HG02970 (cell line): ENCODE results near the gene PTPRO.
"Not testable (repeated sequence)": the region's sequence is repeated elsewhere in the genome, so short reads cannot be mapped to it uniquely, and the experiment has no call there.

Source experiments
- ATAC-seq: cut with Tn5 transposase; IDR thresholded peaks from one replicate; pipeline ENCODE4 v1.9.1; 2021; ENCODE audit warnings: mild to moderate bottlenecking, moderate library complexity, moderate number of reproducible peaks; ENCODE audit not compliant: unreplicated experiment, low FRiP score

PTPRO gene

DNA sequence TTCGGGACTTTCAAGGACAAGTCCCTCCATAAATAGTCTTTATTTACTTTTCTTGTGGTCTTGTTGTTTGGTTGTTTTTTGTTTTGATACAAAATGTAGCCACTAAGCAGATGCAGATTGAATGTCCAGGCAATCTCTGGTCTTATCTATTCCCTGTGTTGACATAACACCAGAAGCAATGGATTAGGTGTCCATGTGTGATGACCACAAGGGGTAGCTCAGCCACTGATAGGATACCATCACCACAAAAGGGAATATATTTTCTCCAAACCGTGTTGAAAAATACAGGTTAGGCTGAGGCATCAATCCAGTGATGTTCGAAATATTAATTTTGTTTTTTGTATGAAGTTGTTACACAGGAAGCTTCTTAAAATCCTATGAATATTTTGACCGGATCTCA lies 270.6 kb downstream of the PTPRO start:
- no peak for ATAC-seq

DNA sequence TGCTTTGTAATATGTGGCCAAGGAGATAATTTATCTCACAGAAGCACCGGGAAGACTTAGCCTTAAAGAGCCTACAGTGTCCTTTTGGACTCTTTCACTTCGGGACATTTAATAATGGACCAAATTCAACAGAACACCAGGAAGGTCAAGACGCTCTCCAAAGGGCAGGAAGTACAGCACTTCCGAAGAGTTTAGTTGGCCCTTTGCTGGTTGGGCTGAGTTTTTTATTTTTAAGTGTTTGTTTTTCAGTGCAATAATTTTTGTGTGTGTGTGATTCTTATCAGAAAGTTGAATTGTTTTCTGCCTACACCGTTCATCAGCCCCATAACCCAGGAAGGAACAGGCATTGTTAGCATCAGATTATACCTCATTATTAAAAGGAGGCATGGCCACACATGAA lies 273.9 kb downstream of the PTPRO start:
- ATAC-seq = no peak

DNA sequence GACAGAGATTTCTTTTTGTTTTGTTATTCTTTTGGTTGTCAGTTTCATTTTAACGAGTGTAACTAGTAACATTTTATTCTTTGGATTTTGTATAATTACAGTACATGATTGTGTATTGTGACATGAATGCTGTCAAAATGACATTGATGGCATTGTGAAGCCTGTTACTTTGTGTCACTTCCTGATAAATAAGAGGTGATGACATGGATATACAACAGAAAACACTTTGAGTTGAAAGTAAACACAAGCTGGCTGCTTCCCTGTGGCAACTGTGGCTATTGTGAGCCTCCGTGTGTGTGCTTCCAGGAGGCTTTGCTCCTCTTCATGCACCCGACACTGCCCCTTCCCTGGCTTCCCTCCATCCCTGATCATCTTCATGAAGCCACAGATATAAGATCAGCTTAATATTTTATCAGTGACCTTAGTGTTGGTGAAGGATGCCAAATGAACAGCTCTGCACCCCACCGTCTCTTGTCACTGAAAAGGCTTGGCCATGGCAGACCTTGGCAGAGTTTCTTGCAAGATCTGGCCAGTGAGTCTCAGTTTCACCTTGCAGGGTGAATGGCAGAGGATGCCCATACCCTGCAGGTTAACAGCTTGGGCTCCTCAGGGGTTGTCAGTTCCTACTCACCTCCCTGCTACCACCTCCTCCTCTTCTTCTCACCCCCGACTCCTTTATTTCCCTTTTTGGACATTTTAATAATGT lies 275.0 kb downstream of the PTPRO start:
- ATAC-seq = no peak

DNA sequence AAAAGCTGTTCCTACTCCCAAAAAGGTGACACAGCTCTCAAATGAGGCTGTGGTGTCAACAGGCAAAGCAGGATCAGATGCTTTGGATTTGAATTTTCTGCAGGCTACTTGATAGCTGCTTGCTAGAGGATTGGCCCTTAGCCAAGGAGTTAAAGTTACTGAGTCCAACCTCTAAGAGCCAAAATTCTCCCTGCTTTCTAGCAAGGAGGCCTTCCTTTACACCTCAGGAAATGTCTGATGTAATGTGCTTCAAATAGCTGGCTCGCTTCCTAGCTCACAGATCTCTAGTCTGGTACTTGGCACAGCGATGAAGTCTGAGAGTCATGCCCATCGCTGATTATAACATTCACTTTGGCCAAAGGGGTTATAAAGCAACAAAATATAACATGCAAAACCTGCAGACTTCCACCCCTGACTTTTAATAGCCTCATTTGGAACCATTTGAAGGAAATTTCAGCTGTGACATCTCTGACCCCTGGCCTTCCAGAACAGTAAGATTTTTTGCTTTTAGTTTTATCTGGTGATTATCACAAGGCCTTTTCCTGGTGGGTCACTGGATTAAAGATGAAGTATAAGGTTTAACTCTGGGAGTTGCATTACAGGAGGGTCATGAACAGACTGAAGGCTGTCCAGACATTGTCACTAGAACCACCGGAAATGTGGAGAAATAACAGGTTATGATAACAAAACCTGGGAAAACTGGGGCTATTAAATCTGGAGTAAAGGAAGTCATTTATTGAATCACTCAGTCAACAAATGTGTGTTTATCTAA lies 277.1 kb downstream of the PTPRO start:
- no peak for ATAC-seq

DNA sequence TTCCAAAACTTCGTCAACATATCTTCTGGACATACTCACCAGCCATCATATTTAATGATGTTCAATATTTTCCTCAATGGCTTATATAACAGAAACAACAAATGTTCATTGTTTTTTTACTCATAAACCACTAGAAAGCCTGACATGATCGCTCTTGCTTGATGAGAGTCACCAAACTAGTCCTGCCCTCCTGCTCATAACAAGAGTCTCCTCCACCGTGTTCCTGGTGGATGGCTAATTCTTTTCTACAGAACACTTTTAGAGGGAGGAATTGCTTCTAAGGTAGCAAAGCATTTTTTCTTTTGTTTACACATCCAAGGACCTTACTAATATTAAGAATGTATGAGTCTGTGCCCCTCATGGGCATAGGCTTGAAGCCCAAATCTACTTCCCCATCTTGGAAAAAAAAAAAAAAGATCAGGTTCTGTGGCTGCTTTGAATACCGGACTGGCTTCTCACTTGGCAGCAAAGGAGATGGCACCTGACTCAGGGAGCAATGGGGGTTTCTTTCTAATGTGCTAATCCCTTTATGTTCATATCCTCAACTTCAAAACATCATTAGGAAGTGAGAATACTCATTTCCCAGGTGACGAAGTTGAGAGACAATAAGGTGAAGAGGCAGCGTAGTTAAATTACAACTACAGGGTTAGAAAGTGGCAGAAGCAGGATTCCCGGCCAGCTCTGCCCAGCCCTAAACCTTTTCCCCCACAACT lies 278.1 kb downstream of the PTPRO start:
- no peak for ATAC-seq

DNA sequence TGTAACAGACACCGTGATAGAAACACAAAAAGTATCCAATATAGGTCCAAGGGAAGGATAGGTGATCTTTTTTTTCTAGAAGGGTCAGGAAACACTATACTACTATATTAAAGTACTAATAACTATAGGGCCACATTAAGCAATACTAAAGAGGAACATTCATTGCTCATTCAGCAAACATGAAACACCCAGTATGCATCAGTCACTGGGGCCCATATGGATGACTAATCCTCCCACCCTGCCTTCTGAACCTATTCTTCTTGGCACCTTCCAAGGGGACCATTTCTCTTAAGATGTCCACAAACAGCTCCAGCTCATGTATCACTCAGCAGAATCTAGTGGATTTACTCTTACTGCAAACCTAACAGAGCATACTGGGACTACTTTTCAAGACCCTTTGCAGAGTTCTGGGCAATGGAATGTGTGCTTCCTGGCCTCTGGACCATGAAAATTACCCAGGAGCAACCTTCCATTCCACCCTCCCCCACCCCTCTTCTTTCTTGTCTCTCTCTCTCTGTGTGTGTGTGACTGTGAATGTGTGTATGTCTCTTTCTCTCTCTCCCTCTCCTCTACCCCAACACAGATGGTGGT lies 279.0 kb downstream of the PTPRO start:
- no peak for ATAC-seq

DNA sequence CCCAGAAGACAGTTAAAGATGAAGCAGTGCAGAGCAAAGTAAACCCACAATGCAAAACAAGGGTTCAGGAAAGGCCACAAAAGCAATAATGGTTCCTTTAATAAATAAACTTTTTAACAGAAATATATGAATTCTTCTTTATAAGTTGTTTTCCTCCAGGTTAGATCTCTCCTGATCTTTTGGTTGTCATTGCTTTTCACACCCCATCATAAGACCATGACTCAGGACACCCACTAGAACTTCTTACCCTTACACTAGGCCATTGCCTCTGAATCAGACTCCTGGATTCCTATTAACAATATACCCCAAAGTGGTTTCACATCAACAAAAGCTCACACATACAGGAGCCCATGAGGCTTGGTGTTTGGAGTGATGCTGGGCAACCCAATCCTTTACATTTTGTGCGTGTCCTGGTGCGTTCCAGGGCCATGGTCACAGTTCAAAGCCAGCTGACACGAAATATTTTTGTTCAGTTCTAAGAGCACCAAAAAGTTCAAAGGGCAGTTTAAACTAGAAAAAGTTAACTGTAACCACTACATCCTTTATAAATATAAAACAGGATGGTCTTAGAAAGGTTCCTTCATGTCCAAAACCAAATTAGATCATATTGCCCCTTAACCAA lies 279.9 kb downstream of the PTPRO start:
- ATAC-seq = no peak

DNA sequence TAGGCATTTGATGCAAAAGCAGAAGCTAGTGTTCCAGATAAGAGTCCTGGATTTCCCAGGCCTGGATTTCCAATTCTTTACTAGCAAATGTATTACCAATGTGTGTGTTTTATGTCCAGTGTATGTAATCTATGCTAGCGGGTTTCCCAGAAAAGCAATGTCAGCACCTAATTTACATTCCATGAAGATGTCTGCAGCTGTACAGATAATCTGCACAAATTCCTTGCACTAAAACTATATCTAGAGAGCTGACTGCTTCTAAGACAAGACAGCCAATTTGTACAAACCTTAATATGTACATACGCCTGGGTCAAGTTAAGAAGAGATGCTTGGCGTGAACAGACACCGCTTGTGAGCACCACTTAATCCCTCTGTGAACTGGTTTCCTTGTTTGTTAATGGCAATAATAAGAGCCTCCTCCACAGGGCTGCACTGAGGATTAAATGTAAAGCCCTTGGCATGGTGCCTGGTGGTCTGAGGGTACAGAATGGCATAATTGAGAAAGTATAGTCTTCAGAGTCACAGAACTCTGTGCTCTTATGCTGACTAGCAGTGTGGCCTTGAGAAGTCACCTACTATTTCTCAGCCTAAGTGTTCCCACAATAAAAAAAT lies 281.3 kb downstream of the PTPRO start:
- no peak for ATAC-seq

DNA sequence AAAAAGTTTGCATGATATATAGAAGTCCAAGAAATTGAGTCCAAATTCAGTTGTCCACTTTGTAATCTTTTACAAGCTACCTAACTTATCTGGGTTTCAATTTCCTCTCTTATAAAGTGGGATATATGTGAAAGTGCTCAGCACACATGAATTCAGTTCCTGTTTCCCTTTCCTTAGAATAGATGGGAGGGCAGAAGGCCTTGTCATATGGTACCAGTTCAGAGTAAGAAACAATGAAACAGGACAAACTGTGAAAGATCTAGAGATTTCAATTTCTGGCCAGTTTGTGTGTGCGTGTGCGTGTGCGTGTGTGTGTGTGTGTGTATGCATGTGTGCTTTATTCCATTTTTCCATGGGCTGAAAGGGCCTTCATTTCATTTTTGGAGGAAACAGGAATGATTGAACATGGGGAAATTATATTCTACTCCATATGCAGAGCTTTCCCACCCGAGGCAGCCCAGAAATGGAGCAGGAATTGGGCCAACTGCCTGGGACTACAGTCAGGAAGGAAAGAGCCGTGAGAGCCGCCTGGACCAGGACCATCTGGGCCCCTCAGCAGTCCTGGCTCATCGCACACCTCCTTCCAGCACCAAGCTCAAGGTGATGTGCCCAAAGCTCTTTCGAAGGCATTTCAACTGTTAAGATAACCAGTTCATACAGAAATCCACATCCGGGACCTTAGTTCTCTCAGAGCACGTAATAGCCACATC lies 283.7 kb downstream of the PTPRO start:
- no peak for ATAC-seq

DNA sequence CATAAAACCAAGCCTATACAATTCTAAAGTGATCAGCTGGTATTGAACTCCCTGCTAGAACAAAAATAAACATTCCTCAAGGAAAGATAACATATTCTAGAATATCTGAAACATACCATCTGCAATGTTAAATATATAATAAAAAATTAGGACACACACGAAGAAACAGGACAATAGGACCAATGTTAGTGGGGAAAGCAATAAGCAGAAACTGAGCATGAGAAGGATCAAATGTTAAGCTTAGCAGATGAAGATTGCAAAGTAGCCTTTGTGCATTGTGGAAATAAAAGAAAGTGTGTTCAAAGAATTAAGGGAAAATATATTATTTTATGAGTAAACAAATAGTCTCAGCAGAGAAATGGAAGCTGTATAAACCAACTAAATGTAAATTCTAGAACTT lies 286.1 kb downstream of the PTPRO start:
- ATAC-seq = no peak

DNA sequence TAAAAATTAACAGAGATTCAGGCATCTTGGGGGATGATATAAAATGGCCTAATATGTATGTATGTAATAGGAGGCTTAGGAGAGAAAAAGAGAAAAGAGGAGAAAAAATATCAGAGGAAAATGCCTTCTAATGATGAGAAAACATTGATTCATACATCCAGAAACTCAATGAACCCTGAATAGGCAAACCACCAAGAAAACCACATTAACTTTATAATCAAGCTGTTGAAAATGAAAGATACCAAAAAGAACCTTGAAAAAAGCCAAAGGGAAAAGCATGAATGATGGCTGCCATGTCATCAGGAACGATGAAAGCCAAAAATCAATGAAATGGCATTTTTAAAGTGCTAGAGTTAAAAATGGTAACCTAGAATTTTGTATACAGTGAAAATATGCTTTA lies 286.6 kb downstream of the PTPRO start:
- no peak for ATAC-seq

DNA sequence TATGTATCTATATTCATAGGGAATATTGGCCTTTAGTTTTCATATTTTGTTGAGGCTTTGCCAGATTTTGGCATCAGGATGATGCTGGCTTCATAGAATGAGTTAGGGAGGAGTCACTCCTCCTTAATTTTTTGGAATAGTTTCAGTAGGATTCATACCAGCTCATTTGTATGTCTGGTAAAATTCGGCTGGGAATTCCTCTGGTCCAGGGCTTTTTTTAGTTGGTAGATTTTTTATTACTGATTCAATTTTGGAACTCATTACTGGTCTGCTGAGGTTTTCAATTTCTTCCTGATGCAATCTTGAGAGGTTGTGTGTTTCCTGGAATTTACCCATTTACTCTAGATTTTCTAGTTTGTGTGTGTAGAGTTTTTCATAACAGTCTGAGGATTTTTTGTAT lies 291.7 kb downstream of the PTPRO start:
- ATAC-seq = no peak

DNA sequence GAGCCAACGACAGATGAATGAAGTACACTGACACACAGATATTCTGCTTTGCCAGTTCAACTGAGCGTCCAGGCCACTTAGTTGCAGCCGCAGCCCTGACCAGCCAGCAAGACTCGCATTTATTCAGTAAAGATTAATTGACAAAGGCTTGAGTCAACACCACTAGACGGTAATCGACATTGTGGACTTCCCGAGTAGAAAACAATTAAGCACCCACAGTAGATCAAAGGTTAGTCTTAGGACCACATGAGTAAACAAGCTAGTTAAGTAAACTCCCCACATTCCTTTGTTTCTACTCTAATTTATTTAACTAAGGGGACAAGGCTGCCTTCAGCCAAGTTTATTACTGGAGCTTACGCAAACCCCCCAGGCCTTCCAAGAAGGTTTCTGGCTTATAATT lies 294.2 kb downstream of the PTPRO start:
- ATAC-seq = not testable (repeated sequence)

DNA sequence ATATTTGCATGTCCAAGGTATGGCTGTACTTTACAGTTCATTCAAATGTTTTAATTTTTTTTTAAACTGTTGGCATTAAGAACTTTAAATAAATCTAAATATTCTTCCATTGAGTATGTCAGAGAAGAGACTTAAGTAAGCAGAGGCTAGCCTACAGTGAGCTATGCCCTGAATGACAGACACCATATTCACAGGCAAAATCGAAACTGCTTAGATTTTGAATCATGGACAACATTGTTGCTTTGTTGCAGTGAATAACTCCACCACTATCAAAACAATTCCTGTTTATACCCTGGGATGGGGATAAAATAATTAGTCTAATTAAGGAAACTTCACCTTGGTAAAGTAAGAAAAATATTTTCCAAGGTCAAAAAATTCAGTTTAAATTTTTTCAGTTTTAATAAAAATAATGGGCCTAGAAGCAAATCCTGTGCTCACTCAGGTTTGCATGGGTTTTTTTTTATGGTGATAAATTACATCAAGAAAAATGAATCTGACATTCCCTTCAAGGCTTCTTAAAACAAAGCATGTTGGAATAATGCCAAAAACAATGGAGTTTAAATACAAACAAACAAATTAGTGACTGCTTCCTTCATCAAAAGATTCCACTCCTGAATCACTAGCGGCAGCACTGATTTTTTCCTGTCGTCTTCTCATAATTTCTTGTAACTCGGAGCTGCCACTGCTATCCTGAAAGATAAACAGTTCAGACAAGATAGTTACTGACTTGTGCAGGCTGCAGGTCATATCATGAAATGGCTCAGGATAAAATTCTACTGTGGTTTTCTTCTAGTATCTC lies 298.6 kb downstream of the PTPRO start:
- no peak for ATAC-seq

DNA sequence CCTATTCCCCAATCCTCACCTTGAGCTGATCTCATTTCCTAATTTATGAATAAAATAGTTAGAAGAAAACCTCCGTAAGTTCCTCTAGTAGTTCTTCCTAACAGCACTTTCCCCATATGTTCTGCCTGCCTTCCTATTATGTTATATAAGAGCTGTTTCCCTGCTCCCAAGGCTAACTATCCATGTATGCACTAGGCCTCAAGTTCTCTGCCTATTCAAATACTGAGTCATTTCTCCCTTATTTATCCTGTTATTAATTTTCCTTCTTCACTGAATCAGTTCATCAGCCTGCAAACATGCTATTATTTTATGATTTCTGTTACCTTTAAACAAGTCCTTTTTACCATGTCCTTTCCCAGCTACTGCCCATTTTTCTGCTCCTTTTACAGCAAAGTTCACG lies 302.8 kb downstream of the PTPRO start:
- no peak for ATAC-seq

DNA sequence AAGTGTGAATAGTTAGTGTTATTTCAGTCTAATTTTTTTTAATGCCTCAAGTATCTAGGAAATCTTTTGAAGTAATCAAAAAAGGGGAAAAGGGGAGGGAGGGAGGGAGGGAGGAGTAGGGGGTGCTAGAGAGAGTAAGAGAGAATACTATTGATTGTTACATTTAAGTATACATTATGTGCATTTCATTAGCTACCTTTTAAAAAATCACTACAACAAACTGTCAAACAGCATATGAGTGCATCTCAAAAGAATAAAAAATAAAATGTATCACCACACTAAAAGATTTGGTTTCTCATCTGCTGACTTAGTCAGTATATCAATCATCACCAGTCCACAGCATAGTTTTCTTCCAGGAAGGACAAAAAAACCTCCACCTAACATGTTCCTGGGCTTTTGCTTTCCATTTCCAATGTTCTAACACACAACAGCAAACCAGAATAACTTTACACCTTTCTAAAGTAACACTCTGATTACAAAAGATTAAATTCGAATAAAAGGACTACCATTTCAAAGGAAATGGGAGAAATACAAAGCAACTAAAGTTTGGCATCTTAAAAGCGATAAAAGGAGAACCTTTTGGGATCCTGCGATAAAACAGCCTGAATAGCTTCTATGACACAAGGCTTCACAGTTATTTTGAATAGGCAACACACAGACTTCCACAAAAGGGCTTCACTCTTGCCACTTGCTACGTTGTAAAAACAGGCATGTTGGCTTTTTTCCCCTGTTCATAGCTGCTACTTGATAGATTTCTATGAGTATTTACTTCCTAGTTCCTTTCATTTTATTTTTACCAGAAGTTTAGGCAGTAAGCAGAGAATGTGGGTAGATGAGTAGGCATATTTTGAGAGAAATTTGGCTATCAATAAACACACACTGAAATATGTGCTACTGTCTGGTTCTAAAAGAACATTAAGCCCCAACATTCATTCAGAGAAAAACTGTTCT lies 306.0 kb downstream of the PTPRO start:
- no peak for ATAC-seq

DNA sequence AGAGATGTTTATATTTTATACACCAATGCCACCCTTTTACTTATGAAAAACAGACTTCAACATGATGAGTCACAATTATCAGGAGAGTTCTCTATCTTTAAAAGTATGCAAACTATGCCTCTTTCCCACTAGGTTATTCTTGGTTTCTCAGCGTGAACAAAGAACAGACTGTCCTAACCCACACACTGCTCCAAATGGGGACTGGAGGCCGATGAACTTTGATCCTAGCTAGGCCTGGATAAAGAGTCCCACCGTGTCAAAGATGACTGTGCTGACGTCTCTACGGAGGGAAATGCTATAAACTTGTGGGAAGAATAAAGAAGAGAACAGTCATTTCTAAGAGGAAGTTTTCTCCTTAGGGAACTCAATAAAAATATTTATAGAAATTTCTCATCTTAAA lies 306.8 kb downstream of the PTPRO start:
- no peak for ATAC-seq

DNA sequence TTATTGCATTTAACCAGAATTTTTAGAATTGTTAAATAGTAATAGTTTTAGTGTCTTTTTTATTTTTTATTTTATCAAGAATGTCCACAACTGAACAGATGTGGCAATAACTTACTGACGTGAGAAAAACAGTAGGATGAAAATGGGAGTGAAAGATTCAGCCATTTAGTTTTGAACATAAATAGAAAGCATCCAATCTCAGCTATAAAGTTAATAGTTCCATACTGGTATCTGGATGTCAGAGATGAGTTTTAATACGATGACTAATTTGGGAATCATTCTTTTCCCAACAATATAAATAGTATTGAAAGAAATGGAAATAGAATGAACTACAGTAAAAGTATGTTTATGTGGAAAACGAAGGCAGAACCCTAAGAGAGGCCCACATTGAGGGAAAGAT lies 307.5 kb downstream of the PTPRO start:
- ATAC-seq = no peak
